Motor neuron (in vitro differentiated cells): ENCODE results near the gene FAM9C. TPM values are rescaled to one million over a fixed set of nuclear protein-coding genes. Genes with fewer than 3 reads are reported as not detected.
"Not testable (repeated sequence)": the region's sequence is repeated elsewhere in the genome, so short reads cannot be mapped to it uniquely, and the experiment has no call there.

Source experiments
- ATAC-seq, 8 experiments: fragments of 200-7000 bp; cut with Tn5 transposase; replicated peaks in 6 of 8; 2 replicates each; pipeline ENCODE4 v1.8.0; 2021; ENCODE audit warnings: mild to moderate bottlenecking in 8 of 8, moderate library complexity in 8 of 8
- H3K27ac ChIP-seq, 2 donors: fragments of 250-450 bp; sonication (Bioruptor Pico); 2 replicates each; pipeline ENCODE4 v1.9.0; 2021; ENCODE audit warnings: antibody characterized with exemption in 2 of 2, mild to moderate bottlenecking in 2 of 2, moderate library complexity in 1 of 2
- H3K4me1 ChIP-seq, 2 donors: fragments of 250-450 bp; sonication (Bioruptor Pico); replicated peaks in 1 of 2; 2 replicates each; pipeline ENCODE4 v1.6.1; 2021; ENCODE audit warnings: antibody characterized with exemption in 2 of 2, mild to moderate bottlenecking in 2 of 2, moderate library complexity in 1 of 2
- H3K4me3 ChIP-seq, 5 donors: fragments of 250-450 bp; sonication (Bioruptor Pico); 2 replicates each; pipeline ENCODE4 v1.9.0; 2021; ENCODE audit warnings: antibody characterized with exemption in 5 of 5, mild to moderate bottlenecking in 5 of 5, moderate library complexity in 4 of 5
- WGBS, 10 experiments: fragments of 450-650 bp; shearing (Covaris generic); methylation state at CpG; one replicate each; pipeline ENCODE4 v1.0.0; 2022; 5-methylcytosine and 5-hydroxymethylcytosine counted together
- in situ Hi-C, 9 experiments: fragments of 400-800 bp; cut with MboI; loops; one replicate each; pipeline ENCODE4 v1.15.0; 2021; ENCODE audit warnings: low sequenced_read_pairs in 9 of 9, low pct_unique_long_range_greater_than_20kb in 2 of 9; ENCODE audit not compliant: unreplicated experiment in 9 of 9
- total RNA-seq, 8 experiments: library from RNA; unstranded; fragments of 300-600 nt; gene quantifications; 2 replicates each; pipeline versions ENCODE4 v1.2.3 to v1.2.4, GENCODE V29; 2022

The FAM9C gene
- total RNA-seq, 8 experiments from 2014 or later: 0.05 to 0.50 (median 0.17) TPM; not detected in 2

DNA sequence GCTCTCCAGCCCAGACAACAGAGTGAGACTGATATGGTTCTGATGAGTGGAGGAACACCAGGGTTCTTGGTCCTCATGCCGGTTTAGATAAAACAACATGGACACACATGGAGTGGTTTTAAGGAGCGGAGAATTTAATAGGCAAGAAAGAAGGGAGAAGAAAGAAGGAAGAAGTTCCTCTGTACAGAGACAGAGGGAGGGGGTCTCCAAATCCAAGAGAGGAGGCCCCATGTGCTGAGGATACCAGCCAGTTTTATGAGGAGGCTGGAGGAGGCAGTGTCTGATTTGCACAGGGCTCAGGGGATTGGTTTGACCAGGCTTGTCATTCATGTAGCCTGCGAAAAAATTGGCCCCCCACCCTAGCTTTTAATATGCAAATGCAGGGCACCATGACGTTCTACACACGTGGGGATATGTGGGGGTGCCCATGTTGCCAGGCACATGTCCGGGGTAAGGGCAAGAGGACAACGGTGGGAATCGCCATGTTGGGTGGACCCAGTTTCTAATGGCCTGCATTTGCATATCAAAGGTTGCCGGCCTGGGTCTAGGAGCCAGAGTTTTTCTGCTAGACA, 39.4 kb upstream of the FAM9C start:
- ATAC-seq: peak in 4 of 8 experiments; percentile 17 to 36 (median 27)
- in situ Hi-C loops, H3K4me3 ChIP-seq, H3K27ac ChIP-seq, H3K4me1 ChIP-seq: not testable (repeated sequence)
- WGBS, 10 experiments: 22 to 100% (median 70%) methylated on average over 1 to 6 of the region's 9 CpGs; no CpG with 5 or more reads in 4 of the 10 experiments

DNA sequence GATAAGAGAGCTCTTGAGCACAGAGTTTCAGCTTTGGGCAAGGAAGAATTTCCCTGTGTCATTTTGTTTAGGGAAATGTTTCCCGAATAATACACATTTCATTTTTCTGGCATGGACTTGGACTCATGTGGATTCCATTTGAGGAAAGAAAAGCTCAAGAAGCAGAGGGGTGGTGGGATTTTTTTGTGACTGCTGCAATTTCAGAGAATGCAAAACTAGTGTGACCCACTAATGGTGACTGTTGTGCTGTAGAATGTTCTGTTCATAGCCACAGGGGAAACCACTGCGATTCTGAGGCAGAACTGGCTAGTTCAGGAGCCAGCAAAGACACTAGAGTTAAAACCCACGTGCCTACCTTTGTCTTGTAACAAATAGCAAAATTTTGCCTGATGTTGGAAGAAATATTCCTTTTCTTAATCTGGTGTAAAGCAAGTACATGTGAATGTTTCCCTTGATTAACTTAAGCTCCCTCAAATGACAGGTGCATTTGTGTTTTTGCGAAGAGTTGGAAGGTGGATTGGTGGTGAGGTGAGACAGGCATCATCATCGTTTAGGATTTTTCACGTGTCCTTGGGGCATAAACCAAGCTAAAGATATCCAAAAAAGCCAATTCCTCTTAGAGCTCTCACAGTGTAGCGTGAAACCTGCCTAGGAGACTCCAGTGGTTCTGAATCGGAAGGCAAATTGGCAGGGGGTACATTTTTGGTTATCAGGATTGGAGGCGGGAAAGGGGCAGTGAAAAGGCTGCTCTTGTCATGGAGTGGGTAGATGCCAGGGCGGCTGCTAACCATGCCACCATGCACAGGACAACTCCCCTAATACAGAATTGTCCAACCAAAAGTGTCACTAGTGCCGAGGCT, 38.0 kb upstream of the FAM9C start:
- no peak for ATAC-seq
- no peak overlapping the region for H3K27ac ChIP-seq
- WGBS, 10 experiments: 14 to 100% (median 80%) methylated on average over 1 to 9 of the region's 11 CpGs; no CpG with 5 or more reads in 5 of the 10 experiments
- H3K4me1 ChIP-seq: peaks cover 0 to 3% of the 10 kb centered on the region in 2 donors
- in situ Hi-C loops: no loop called here
- no peak overlapping the region for H3K4me3 ChIP-seq

DNA sequence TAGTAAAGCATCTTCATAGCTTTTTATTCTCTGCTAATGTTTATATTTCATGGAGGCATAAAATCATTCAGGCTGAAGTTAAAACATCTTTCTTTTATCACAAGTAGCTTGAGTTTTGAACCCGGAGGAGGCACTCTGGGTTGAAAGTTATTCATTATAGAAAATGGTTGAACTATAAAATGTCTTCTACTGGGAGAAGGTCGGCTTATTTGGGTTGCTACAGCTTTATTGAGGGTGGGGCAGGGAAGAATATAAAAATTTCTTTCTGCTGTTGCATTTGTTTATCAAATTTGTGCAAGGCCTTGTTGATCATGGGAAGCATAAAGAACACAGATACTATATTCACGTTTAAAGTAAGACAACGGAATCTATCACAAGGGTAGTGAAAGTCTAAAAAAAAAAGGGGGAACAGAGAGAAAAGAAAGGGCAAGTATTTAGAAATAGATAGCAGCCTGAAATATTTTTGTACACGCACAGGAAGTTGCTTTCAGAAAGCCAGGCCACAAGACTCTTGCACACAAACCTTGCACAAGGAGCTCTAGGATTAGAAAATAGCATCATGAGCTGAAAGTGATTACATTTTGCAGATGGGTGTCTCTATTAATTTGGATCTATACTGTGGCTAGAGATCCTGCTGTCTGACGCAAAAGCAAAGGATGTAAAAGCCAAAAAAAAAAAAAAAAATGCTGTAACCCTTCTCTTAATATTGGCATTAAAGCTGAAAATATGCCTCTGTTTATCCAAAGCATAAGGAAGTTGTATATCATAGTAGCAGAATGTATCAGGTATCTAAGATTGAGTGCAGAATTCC, 37.2 kb upstream of the FAM9C start:
- no peak for ATAC-seq
- 20 to 86% (median 63%) methylated on average over 1 to 6 of the region's 6 CpGs; no CpG with 5 or more reads in 3 of the 10 experiments for WGBS, 10 experiments

DNA sequence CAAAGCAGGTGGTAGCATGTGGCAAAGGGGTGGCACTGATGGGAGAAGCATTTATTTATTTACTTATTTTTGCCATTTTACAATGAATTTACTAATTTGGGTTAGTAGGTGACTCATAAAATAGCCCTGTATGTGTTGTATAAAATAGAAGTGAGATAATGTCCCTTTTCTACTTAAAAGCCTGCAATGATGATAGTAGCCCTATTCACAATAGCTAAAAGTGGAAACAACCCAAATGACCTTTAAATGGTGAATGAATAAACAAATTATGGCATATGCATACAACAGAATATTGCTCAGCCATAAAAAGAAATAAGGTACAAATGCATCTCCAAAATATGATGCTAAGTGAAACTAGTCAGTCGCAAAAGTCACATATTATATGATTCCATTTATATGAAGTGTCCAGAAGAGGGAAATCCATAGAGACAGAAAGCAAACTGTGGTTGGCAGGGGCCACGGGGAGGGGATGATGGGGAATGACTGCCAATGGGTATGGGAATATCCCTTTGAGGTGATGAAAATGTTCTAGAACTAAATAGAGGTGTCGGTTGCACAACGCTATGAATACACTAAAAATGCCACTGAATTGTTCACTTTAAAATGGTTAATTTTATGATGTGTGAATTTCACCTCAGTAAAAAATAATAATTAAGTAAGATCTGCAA, 35.8 kb upstream of the FAM9C start:
- H3K4me3 ChIP-seq: no peak overlapping the region
- ATAC-seq: no peak
- WGBS, 10 experiments: 60 to 95% (median 90%) methylated on average over 1 to 3 of the region's 4 CpGs; no CpG with 5 or more reads in 7 of the 10 experiments
- in situ Hi-C loops: no loop called here
- H3K27ac ChIP-seq: no peak overlapping the region
- H3K4me1 ChIP-seq: peaks cover 0 to 3% of the 10 kb centered on the region in 2 donors

More for the DNA sequence above, 37.2 kb upstream of the FAM9C start:
- Histone ChIP-seq H3K4me1 (peaks cover 0 to 3% of the 10 kb centered on the region in 2 donors), H3K4me3 (no peak overlapping the region), H3K27ac (no peak overlapping the region)
- in situ Hi-C loops: no loop called here

DNA sequence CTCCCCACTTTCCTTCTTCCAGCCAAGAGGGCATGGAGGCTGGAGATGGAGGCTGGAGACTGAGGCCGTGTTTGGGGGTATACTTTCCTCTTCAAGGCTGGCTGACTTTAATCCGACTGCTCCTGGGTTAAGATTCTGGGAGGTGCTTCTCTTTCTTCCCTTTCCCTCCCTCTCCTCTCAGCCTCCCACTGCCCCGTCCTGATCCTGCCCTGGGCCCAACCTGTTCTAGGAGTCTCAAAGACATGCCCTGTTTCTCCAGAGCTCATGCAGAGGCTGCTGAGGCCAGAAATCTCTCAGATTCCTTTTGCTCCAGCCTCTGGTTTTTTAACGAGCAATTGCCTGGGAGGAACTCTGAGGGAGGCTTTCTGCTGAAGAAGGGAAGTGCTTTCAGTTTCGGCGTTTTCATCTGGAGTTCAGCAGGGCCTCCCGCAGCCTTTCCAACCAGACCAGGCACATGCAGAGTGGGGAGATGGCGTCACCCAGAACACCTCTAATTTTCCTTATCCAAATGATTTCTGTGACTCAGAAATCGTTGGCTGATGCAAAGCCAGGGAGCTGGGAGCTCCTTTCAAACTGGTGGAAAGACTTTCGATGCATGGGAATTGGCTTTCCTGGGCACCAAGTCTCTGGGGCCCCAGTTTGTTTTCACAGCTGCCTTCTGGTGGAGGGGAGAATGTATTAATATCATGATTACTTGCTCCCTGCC, 34.5 kb upstream of the FAM9C start:
- in situ Hi-C loops: no loop called here

DNA sequence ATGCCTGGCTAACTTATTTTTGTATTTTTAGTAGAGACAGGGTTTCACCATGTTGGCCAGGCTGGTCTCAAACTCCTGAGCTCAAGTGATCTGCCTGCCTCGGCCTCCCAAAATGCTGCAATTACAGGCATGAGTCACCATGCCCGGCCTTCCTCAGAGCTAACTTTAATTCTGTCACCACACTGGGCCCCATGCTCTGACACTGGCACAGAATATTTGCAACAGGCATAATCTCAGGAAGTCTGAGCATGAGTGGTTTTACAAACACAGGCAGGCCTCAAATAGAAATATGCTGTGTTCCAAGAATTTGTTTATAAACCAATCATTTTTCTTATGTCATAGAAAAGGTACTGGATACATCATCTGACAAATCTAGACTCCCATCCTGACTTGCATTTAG, 32.7 kb upstream of the FAM9C start:
- H3K4me1 ChIP-seq: no peaks in the 10 kb centered on the region
- WGBS, 10 experiments: 37 to 100% methylated on average over 1 to 2 of the region's 2 CpGs; no CpG with 5 or more reads in 8 of the 10 experiments

More for the DNA sequence above, 34.5 kb upstream of the FAM9C start:
- WGBS, 10 experiments: 27 to 100% (median 71%) methylated on average over 1 to 8 of the region's 10 CpGs; no CpG with 5 or more reads in 7 of the 10 experiments
- ATAC-seq: peak in 3 of 8 experiments; percentile 66 to 92 (median 90)
- Histone ChIP-seq H3K4me1 (no peaks in the 10 kb centered on the region), H3K27ac (no peak overlapping the region), H3K4me3 (no peak overlapping the region)

DNA sequence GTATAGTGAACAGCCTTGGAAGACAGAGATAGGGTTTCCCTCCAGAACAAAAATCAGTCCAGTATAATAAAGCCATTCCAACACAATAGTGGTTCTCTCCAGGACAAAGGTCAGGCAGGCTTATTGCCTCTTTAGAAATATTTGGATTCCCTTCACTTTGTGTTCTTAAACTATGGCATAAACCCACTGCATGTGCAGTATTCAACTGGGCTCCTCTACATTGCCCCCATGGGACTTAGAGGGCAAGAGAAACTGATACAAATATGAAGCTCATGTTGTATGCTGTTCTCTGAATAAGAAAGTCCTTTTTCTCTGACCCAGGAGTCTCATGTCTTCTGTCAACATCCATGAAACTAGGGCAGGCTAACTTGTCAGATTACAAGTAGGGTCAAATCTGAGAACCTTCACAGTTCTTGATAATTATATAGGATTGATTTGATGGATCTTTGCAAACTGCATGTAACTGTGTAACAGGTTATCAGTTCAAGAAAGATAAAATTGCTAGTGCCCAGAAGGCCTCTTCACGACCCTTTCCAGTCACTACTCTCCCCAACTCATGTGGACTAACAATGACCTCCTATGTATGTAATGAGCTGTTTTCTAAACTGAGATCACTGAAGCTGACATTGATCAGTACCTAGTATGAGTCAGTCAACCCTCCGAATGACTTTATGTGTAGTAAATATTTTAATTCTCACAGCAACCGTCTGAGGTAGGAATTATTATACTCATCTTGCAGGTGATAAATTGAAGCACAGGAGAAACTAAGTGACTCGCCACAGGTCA, 31.9 kb upstream of the FAM9C start:
- H3K27ac ChIP-seq: no peak overlapping the region
- 30 to 100% (median 80%) methylated on average over 1 to 2 of the region's 4 CpGs; no CpG with 5 or more reads in 5 of the 10 experiments for WGBS, 10 experiments
- peak in 3 of 8 experiments; percentile 51 to 74 (median 63) for ATAC-seq
- no peaks in the 10 kb centered on the region for H3K4me1 ChIP-seq
- in situ Hi-C loops: no loop called here
- no peak overlapping the region for H3K4me3 ChIP-seq

More for the DNA sequence above, 32.7 kb upstream of the FAM9C start:
- H3K4me3 ChIP-seq: no peak overlapping the region
- no peak overlapping the region for H3K27ac ChIP-seq
- in situ Hi-C loops: no loop called here
- no peak for ATAC-seq

DNA sequence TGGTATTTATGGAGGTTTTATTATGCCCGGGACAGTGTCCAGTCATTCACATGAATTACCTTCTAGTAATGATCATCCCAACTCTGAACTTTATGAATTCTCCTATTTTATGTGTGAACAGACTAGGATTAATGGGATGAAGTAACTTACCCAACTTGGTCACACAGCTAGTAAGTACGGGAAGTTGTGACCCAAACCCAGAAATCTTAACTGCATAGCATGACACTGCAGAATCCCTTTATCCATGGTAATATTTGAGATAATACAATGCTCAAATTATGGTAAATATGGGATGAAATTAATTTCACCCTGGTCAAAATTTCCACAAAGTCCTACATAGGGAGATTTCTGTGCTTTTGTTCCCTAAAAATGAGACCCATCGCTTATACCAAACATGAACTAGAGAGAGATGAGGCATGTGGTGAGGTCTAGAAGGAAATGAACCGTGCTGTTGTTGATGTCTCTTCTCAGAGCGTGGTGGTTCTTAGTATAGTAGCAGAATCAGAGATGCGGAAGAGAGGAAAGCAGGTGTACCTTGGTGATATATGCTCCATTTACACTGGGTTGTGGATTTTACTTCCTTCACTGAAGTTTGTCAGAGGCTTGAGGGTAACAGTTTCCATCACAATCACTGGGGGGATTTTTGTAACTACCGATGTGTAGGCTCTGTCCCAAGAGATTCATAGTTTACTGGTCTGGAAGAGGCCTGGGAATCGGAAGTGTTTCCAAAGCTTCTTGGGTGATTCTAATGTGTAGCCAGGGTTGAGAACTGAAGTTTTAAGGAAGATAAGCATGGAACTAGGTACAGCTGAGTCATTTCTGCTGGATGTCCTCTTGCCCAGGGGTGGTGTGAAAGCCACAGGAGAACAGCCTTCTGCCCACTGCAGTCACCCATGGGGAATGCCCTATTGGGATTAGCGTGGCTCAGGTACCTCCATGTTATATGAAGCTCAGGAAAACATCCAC, 30.2 kb upstream of the FAM9C start:
- no peak overlapping the region for H3K27ac ChIP-seq
- H3K4me1 ChIP-seq: no peaks in the 10 kb centered on the region
- no peak overlapping the region for H3K4me3 ChIP-seq
- no peak for ATAC-seq
- 62 to 100% (median 91%) methylated on average over 1 to 6 of the region's 9 CpGs; no CpG with 5 or more reads in 2 of the 10 experiments for WGBS, 10 experiments
- in situ Hi-C loops: no loop called here

DNA sequence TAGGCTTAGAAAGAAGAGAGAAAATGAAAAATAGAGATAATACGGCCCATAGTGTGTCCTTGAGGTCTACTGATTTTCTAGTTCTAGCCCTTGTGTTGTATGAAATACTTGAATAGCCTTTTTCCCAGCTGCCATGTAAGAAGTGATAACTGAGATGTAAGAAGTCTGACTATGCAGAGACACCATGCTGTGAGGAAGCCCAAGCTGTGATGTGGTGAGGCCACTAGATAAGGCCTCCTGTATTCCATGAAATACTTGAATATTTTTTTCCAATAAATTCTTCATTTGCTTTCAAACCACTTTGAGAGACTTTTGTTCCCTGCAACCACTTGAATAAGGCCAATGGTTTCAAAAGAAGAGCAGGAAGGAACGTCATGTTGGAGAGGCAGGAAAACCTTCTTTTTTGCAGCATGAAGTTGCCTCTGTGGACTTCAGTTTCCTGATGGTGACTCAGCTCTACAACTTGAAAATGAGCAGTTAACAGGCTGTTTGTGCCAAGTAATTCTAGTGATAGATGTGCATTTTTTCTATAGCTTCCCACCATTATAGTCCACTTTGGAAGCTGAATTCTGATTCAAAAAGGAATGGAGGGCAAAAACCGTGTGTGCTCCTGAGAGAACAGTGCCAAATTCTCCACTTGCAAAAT, 25.5 kb upstream of the FAM9C start:
- 0 to 100% (median 86%) methylated on average over 1 to 2 of the region's 3 CpGs; no CpG with 5 or more reads in 3 of the 10 experiments for WGBS, 10 experiments
- ATAC-seq: no peak
- Histone ChIP-seq H3K4me3 (no peak overlapping the region), H3K27ac (no peak overlapping the region), H3K4me1 (no peaks in the 10 kb centered on the region)
- in situ Hi-C loops: no loop called here

DNA sequence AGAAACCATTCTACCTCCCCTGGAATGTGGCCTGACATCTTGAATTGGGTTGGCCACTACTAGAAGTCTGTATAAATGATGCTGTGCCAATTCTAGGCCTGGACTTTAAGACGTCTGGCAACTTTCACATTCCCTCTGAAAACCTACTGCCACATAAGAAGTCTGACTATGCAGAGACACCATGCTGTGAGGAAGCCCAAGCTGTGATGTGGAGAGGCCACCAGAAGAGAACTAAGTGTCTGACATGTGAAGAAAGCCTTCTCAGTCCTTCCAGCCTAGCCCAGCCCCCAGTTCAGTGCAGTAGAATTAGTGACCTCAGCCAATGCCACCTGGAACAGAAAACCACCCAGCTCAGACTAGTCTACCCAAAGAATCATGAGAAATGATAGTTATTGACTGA, 24.2 kb upstream of the FAM9C start:
- Histone ChIP-seq H3K27ac (no peak overlapping the region), H3K4me3 (no peak overlapping the region), H3K4me1 (no peaks in the 10 kb centered on the region)
- in situ Hi-C loops: no loop called here
- 0 to 83% methylated on average over 1 of the region's 1 CpG; no CpG with 5 or more reads in 8 of the 10 experiments for WGBS, 10 experiments
- no peak for ATAC-seq
